ENCODE measurements around the gene MYCL.
"Not testable (repeated sequence)": the region's sequence is repeated elsewhere in the genome, so short reads cannot be mapped to it uniquely, and the experiment has no call there.

Gene MYCL

GRCh38 chr1:39892601-39893595 lies 8.8 kb downstream of the MYCL start:
- no peak for DNase-seq (ENCODE audit: low read depth in 1 of 2, low spot score in 1 of 2)

- DNase-seq (ENCODE audit: low read depth in 1 of 2, low spot score in 1 of 2) = no peak
These were observed 10.8 kb downstream of the MYCL start for GRCh38 chr1:39890880-39891279.

- no peak for DNase-seq (ENCODE audit: low read depth in 1 of 2, low spot score in 1 of 2)
These were observed 11.4 kb downstream of the MYCL start for GRCh38 chr1:39890273-39890672.

- no peak for DNase-seq (ENCODE audit: low read depth in 1 of 2, low spot score in 1 of 2)
These were observed 14.9 kb downstream of the MYCL start for GRCh38 chr1:39886757-39887231.

- no peak for DNase-seq (ENCODE audit: low read depth in 1 of 2, low spot score in 1 of 2)
These were observed 16.2 kb downstream of the MYCL start for GRCh38 chr1:39885516-39885915.

GRCh38 chr1:39882152-39882551 lies 19.6 kb downstream of the MYCL start:
- DNase-seq (ENCODE audit: low read depth in 1 of 2, low spot score in 1 of 2) = no peak

- no peak for DNase-seq (ENCODE audit: low read depth in 1 of 2, low spot score in 1 of 2)
These were observed 23.4 kb downstream of the MYCL start for GRCh38 chr1:39877980-39878956.

- no peak for DNase-seq (ENCODE audit: low read depth in 1 of 2, low spot score in 1 of 2)
These were observed 24.4 kb downstream of the MYCL start for GRCh38 chr1:39877231-39877778.

GRCh38 chr1:39876144-39876543 lies 25.6 kb downstream of the MYCL start:
- DNase-seq (ENCODE audit: low read depth in 1 of 2, low spot score in 1 of 2) = no peak

GRCh38 chr1:39872698-39873097 lies 29.0 kb downstream of the MYCL start:
- no peak for DNase-seq (ENCODE audit: low read depth in 1 of 2, low spot score in 1 of 2)

GRCh38 chr1:39871796-39872195 lies 29.9 kb downstream of the MYCL start:
- DNase-seq (ENCODE audit: low read depth in 1 of 2, low spot score in 1 of 2) = no peak

GRCh38 chr1:39871043-39871442 lies 30.7 kb downstream of the MYCL start:
- not testable (repeated sequence) for DNase-seq (ENCODE audit: low read depth in 1 of 2, low spot score in 1 of 2)

GRCh38 chr1:39869538-39870112 lies 32.1 kb downstream of the MYCL start:
- DNase-seq (ENCODE audit: low read depth in 1 of 2, low spot score in 1 of 2) = not testable (repeated sequence)

- DNase-seq (ENCODE audit: low read depth in 1 of 2, low spot score in 1 of 2) = no peak
These were observed 35.0 kb downstream of the MYCL start for GRCh38 chr1:39866767-39867166.

GRCh38 chr1:39865762-39866161 lies 36.0 kb downstream of the MYCL start:
- DNase-seq (ENCODE audit: low read depth in 1 of 2, low spot score in 1 of 2) = no peak

GRCh38 chr1:39863177-39863576 lies 38.5 kb downstream of the MYCL start:
- DNase-seq (ENCODE audit: low read depth in 1 of 2, low spot score in 1 of 2) = no peak

GRCh38 chr1:39861003-39861402 lies 40.7 kb downstream of the MYCL start:
- DNase-seq (ENCODE audit: low read depth in 1 of 2, low spot score in 1 of 2) = no peak

GRCh38 chr1:39859859-39860812 lies 41.6 kb downstream of the MYCL start:
- no peak for DNase-seq (ENCODE audit: low read depth in 1 of 2, low spot score in 1 of 2)

- no peak for DNase-seq (ENCODE audit: low read depth in 1 of 2, low spot score in 1 of 2)
These were observed 43.4 kb downstream of the MYCL start for GRCh38 chr1:39858315-39858714.
